ENCODE measurements around the gene KLRC3.
"Not testable (repeated sequence)": the region's sequence is repeated elsewhere in the genome, so short reads cannot be mapped to it uniquely, and the experiment has no call there.

KLRC3 gene

DNA sequence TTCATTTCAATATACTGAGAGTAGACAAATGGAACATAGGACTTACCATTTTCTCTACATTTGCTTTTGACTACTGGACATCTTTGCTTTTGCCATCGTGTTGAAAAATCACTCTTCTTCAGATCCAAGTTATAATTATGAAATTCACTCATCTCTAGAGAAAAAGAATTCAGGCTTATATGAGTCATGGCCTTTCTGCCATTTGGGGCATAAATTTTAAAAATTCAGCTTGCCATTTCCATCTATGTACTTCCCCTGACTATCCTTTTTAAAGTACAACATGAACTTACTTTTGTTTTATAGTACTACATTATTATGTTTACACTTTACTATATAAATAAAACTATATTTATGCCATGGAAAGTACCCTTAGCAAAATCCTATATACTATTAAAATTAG is 33.5 kb downstream of the KLRC3 start:
- TF ChIP-seq CTCF (conservative IDR thresholded peaks at IDR 0.05; ENCODE audit: low read depth, low read length): no peak
- H3K4me3 ChIP-seq (ENCODE audit: low read depth, low read length): no peak overlapping the region
- no peak for DNase-seq (ENCODE audit: low read depth)

DNA sequence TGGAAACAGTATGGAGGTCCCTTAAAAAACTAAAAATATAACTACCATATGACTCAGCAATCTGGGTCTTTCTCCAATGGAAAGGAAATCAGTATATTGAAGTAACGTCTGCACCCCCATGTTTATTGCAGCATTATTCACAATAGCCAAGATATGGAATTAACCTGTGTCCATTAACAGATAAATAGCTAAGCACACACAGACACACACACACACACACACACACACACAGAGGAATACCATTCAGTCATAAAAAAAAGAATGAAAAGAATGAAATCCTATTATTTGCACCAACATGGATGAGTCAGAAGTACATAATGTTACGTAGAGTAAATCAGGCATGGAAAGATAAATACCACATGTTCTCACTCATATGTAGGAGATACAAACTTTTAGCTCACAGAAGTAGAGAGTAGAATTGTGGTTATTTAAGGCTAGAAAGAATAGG is 35.2 kb downstream of the KLRC3 start:
- DNase-seq (ENCODE audit: low read depth): peak; percentile 96
- no peak for TF ChIP-seq CTCF (conservative IDR thresholded peaks at IDR 0.05; ENCODE audit: low read depth, low read length)
- H3K4me3 ChIP-seq (ENCODE audit: low read depth, low read length): no peak overlapping the region

DNA sequence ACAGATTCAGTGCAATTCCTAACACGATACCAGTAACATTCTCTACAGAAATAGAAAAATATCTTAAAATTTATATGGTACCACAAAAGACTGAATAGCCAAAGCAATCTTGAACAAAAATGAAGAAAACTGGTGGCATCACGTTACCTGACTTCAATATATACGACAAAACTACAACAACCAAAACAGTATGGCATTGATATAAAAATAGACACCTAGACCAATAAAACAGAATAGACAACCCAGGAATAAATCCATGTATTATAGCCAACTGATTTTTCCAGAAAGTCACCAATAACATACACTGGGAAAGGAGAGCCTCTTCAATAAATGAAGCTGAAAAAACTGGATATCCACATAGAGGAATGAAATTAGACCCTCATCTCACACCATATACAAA is 36.2 kb downstream of the KLRC3 start:
- DNase-seq (ENCODE audit: low read depth): no peak
- no peak for TF ChIP-seq CTCF (conservative IDR thresholded peaks at IDR 0.05; ENCODE audit: low read depth, low read length)
- H3K4me3 ChIP-seq (ENCODE audit: low read depth, low read length): no peak overlapping the region

- H3K4me3 ChIP-seq (ENCODE audit: low read depth, low read length): no peak overlapping the region
- TF ChIP-seq CTCF (conservative IDR thresholded peaks at IDR 0.05; ENCODE audit: low read depth, low read length): no peak
- DNase-seq (ENCODE audit: low read depth): no peak
Observed at GRCh38 chr12:10381928-10382628, 38.3 kb downstream of the KLRC3 start.

GRCh38 chr12:10378737-10379136 is 41.7 kb downstream of the KLRC3 start:
- not testable (repeated sequence) for H3K4me3 ChIP-seq (ENCODE audit: low read depth, low read length); DNase-seq (ENCODE audit: low read depth)

- no peak for DNase-seq (ENCODE audit: low read depth)
- H3K4me3 ChIP-seq (ENCODE audit: low read depth, low read length): no peak overlapping the region
- TF ChIP-seq CTCF (conservative IDR thresholded peaks at IDR 0.05; ENCODE audit: low read depth, low read length): no peak
Observed at GRCh38 chr12:10374624-10375018, 45.8 kb downstream of the KLRC3 start.

DNA sequence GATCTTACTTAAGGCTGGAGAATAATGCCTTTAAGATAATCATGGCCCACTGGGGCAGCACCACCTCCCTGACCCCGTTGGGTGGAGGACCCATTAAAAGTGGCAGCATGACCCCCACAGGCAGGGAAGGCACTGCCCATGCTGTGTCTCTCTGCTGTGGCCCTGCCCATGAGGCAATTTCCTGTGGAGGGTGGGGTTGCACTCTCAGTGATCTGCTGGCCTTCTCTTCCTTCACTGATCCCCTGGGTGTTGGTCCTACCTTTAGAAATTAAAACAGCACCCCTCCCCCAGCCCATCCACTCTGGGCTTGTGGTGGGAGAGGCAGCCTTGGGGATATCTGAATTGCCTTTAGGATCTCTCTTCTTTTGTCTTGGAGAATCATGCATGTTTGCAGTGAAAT is 47.8 kb downstream of the KLRC3 start:
- no peak for TF ChIP-seq CTCF (conservative IDR thresholded peaks at IDR 0.05; ENCODE audit: low read depth, low read length)
- H3K4me3 ChIP-seq (ENCODE audit: low read depth, low read length): no peak overlapping the region
- DNase-seq (ENCODE audit: low read depth): no peak

GRCh38 chr12:10371893-10372535 is 48.4 kb downstream of the KLRC3 start:
- DNase-seq (ENCODE audit: low read depth): not testable (repeated sequence)

More at GRCh38 chr12:10371893-10372535, 48.4 kb downstream of the KLRC3 start:
- not testable (repeated sequence) for H3K4me3 ChIP-seq (ENCODE audit: low read depth, low read length)

All from choroid plexus epithelial cell (primary cell).